Measurements from ENCODE around the gene TC2N. TPM values are rescaled to one million over a fixed set of nuclear protein-coding genes. Genes with fewer than 3 reads are reported as not detected.

TC2N gene
- total and polyA plus RNA-seq, 9 of the 15 experiments (the other 6 are each of a cell fraction or from before 2014, with no cell fraction given) = 2.0 to 12.5 (median 7.3) TPM

DNA sequence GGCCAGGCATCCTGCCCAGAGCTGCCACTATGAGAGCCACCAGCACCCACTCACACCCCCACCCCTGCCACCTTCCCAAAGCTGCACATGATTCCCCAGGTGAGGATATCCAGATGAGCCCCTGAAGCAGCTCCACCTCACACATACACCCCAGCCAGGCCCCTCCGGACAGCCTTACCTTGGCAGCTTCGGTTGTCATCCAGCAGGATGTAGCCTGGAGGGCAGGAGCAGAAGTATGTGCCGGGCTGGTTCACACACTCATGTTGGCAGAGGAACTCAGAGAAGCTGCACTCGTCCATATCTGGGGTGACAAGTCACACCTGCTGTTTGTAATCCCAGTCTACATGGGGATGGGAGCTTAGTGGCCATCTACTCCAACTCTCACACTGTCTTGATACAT is 15.4 kb upstream of the TC2N start (continued):
- TF ChIP-seq NKRF (IDR thresholded peaks at IDR 0.05; ENCODE audit: borderline replicate concordance) (no peak), CBX3 (IDR thresholded peaks at IDR 0.05; ENCODE audit: borderline replicate concordance in 1 of 2, low read length in 2 of 2) (no peak), FOXA1 (IDR thresholded peaks at IDR 0.05; ENCODE audit: borderline replicate concordance) (no peak), E4F1 (CRISPR knock-in tag; IDR thresholded peaks at IDR 0.05; ENCODE audit: borderline replicate concordance) (no peak), SMARCE1 (IDR thresholded peaks at IDR 0.05) (no peak), ZBTB43 (CRISPR knock-in tag; IDR thresholded peaks at IDR 0.05) (no peak), GTF3C2 (IDR thresholded peaks at IDR 0.05; ENCODE audit: borderline replicate concordance, extremely low read depth, insufficient read length) (no peak), ZNF431 (CRISPR knock-in tag; IDR thresholded peaks at IDR 0.05) (no peak)
